ENCODE measurements around the gene RIMBP2. TPM values are rescaled to one million over a fixed set of nuclear protein-coding genes. Genes with fewer than 3 reads are reported as not detected.
A peak's percentile ranks its signal among the peaks of the same experiment; 100 is the strongest.

RIMBP2 gene
- total and polyA plus RNA-seq, 9 of the 15 experiments (the other 6 are each of a cell fraction or from before 2014, with no cell fraction given), result not detected

- intact Hi-C loops (cut with micrococcal nuclease), result no loop called here
- no peak overlapping the region for H3K27ac ChIP-seq (ENCODE audit: extremely low read depth, low read depth, low read length)
- 0 out of 4 replicates have a peak overlapping the region, but pooled peaks of 1 of the 2 experiments have one; percentile 52 for H3K9ac ChIP-seq (ENCODE audit: insufficient read depth in 1 of 2, low read depth in 2 of 2, low read length in 2 of 2)
- TF ChIP-seq ZNF609 (CRISPR knock-in tag; IDR thresholded peaks at IDR 0.05; ENCODE audit: borderline replicate concordance), result no peak
- no peak for TF ChIP-seq ZFPM2 (CRISPR knock-in tag; IDR thresholded peaks at IDR 0.05)
- TF ChIP-seq ZNF398 (CRISPR knock-in tag; IDR thresholded peaks at IDR 0.05), result no peak
- no peak for TF ChIP-seq NBN (IDR thresholded peaks at IDR 0.05; ENCODE audit: low read depth)
- TF ChIP-seq, protein P1, sequence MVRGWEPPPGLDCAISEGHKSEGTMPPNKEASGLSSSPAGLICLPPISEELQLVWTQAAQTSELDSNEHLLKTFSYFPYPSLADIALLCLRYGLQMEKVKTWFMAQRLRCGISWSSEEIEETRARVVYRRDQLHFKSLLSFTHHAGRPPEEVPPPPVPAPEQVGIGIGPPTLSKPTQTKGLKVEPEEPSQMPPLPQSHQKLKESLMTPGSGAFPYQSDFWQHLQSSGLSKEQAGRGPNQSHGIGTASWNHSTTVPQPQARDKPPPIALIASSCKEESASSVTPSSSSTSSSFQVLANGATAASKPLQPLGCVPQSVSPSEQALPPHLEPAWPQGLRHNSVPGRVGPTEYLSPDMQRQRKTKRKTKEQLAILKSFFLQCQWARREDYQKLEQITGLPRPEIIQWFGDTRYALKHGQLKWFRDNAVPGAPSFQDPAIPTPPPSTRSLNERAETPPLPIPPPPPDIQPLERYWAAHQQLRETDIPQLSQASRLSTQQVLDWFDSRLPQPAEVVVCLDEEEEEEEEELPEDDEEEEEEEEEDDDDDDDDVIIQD (CRISPR knock-in tag; IDR thresholded peaks at IDR 0.05), result no peak
- no peak for TF ChIP-seq FOXK2 (conservative IDR thresholded peaks at IDR 0.05 in 1 of 2, IDR thresholded peaks at IDR 0.05 in 1 of 2; ENCODE audit: low read depth in 2 of 2)
- TF ChIP-seq TAF7 (tag; IDR thresholded peaks at IDR 0.05), result no peak
- no peak for TF ChIP-seq GTF2A2 (tag; IDR thresholded peaks at IDR 0.05)
- ATAC-seq (no peak), DNase-seq (ENCODE audit: extremely low read depth in 1 of 4, low spot score in 3 of 4) (no peak), FAIRE-seq (no peak)
- BruUV-seq (replicated peaks), result no TSS peak
- no peaks in the 10 kb centered on the region for H3K36me3 ChIP-seq (ENCODE audit: control insufficient read depth, insufficient read depth, low read length)
- WGBS (ENCODE audit: insufficient coverage, low coverage, missing lambda C conversion rate), result under 1% methylated on average over 18 of the region's 19 CpGs
- no peak overlapping the region for H2AFZ ChIP-seq (ENCODE audit: low read depth, low read length)
- H3K9me1 ChIP-seq (ENCODE audit: control insufficient read depth, insufficient read depth, low read length), result no peaks in the 10 kb centered on the region
- no peak overlapping the region for H3K4me3 ChIP-seq
- ChIA-PET CTCF (ENCODE audit: low intra/inter-chr PET ratio) (no interaction called here), POLR2A (interaction anchor here (0.5 kb wide), 1 partner anchor 23 kb away, joined by 3 read pairs; no protein-coding TSS in a partner anchor)
- peaks cover 7% of the 10 kb centered on the region; the same call in 1 of the 2 replicates for H4K20me1 ChIP-seq (replicated peaks; ENCODE audit: control insufficient read depth, insufficient read depth, low read length)
- H3K79me2 ChIP-seq (ENCODE audit: control insufficient read depth, insufficient read depth, low read length), result no peaks in the 10 kb centered on the region
- no peak overlapping the region for H3K4me2 ChIP-seq (ENCODE audit: insufficient read depth, low read length)
- H3K9me3 ChIP-seq (replicated peaks; ENCODE audit: control insufficient read depth, insufficient read depth, low read depth, low read length), result no peaks in the 10 kb centered on the region
- in situ Hi-C loops (cut with MboI), result no loop called here
- H3K27me3 ChIP-seq (ENCODE audit: control insufficient read depth in 2 of 2, insufficient read depth in 2 of 2, low read length in 2 of 2), result peaks cover 28 to 96% of the 10 kb centered on the region in 2 experiments; a peak in 4 of 5 replicates
- H3K4me1 ChIP-seq (replicated peaks in 1 of 2; ENCODE audit: control insufficient read depth in 2 of 2, insufficient read depth in 2 of 2, low read length in 2 of 2), result no peaks in the 10 kb centered on the region
Observed at GRCh38 chr12:130455161-130455560, 260.9 kb downstream of the RIMBP2 start.

All from K562 (cell line).